ENCODE measurements around the gene PABPN1L. TPM values are rescaled to one million over a fixed set of nuclear protein-coding genes. Genes with fewer than 3 reads are reported as not detected.

PABPN1L gene
- total RNA-seq, 1 donor = not detected

- H3K4me3 ChIP-seq (ENCODE audit: low read depth, low read length) = no peak overlapping the region
- DNase-seq (ENCODE audit: low read depth) = no peak
- TF ChIP-seq, protein P1, sequence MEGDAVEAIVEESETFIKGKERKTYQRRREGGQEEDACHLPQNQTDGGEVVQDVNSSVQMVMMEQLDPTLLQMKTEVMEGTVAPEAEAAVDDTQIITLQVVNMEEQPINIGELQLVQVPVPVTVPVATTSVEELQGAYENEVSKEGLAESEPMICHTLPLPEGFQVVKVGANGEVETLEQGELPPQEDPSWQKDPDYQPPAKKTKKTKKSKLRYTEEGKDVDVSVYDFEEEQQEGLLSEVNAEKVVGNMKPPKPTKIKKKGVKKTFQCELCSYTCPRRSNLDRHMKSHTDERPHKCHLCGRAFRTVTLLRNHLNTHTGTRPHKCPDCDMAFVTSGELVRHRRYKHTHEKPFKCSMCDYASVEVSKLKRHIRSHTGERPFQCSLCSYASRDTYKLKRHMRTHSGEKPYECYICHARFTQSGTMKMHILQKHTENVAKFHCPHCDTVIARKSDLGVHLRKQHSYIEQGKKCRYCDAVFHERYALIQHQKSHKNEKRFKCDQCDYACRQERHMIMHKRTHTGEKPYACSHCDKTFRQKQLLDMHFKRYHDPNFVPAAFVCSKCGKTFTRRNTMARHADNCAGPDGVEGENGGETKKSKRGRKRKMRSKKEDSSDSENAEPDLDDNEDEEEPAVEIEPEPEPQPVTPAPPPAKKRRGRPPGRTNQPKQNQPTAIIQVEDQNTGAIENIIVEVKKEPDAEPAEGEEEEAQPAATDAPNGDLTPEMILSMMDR (IDR thresholded peaks at IDR 0.05; ENCODE audit: insufficient read depth, low read length) = no peak
These were observed 6.3 kb upstream of the PABPN1L start for GRCh38 chr16:88872650-88873331.

DNA sequence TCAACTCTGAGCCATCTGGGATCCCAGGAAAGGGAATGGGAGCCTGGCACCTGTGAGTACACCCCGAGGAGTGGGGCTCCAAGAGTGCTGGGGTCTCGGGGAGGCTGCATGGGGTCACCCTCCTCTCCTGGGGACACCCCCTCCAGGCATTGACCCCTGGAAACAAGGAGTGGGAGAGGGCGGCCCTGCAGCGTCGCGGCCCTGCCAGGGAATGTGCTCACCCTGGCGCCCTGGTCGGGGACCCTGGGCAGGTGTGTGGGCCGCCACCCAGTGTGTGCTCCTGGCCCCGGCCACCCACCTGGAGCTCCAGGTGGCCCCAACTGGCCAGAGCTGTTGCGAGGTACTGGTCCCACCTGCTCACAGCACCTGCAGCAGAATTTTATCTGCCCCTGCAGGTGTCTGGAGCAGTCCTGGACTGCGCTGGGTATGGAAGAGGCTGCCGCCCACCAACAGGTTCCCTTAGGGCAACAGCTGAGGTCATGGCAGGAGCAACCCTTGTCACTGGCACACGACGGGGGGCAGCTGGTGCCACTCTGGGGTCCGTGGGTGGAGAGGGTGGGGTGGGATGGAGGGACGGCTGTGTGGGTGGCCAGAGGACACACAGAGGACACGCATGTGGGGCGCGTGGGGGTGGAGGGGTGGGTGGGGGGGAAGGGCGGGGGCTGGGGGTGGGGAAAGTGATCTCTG is 5.4 kb upstream of the PABPN1L start:
- DNase-seq (ENCODE audit: low read depth) = no peak
- TF ChIP-seq, protein P1 (IDR thresholded peaks at IDR 0.05; ENCODE audit: insufficient read depth, low read length) = no peak
- H3K4me3 ChIP-seq (ENCODE audit: low read depth, low read length) = no peak overlapping the region

DNA sequence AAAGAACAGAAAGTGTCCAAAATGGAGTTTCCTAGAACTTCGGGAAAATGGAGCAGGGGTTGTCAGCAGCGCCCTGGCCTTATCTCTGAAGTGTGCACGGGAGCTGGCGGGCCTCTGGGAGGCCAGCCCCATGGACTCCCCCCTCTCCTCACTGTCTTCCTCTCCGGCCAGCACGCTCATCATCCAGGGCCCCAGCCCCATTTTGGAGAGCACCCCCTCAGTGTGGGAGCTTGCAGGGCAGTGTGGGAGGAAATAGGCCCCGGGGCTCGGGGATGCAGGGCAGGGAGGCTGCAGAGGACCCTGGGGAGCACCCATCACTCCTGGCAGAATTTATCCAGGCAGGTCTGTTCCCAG is 4.9 kb upstream of the PABPN1L start:
- TF ChIP-seq, protein P1 (IDR thresholded peaks at IDR 0.05; ENCODE audit: insufficient read depth, low read length) = no peak
- no peak for DNase-seq (ENCODE audit: low read depth)
- no peak overlapping the region for H3K4me3 ChIP-seq (ENCODE audit: low read depth, low read length)

GRCh38 chr16:88870608-88871348 is 4.3 kb upstream of the PABPN1L start:
- DNase-seq (ENCODE audit: low read depth) = no peak
- TF ChIP-seq, protein P1 (IDR thresholded peaks at IDR 0.05; ENCODE audit: insufficient read depth, low read length) = no peak
- no peak overlapping the region for H3K4me3 ChIP-seq (ENCODE audit: low read depth, low read length)

DNA sequence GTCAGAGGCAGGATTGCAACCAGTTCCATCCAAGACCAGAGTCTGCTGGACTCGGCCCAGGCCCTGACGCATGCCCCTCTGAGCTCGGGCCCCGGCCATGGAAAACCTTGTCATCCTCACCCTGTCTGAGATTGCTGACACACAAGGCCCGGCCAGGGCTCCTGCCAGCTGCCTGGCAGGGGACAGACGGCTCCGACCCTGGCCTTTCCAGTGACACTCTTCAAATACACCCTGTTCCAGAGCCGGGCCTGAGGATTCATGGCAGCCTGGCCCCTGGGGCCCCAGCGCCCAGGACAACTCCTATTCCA is 3.2 kb upstream of the PABPN1L start:
- no peak for DNase-seq (ENCODE audit: low read depth)
- H3K4me3 ChIP-seq (ENCODE audit: low read depth, low read length) = no peak overlapping the region
- TF ChIP-seq, protein P1 (IDR thresholded peaks at IDR 0.05; ENCODE audit: insufficient read depth, low read length) = no peak

GRCh38 chr16:88868974-88869672 is 2.7 kb upstream of the PABPN1L start:
- TF ChIP-seq, protein P1 (IDR thresholded peaks at IDR 0.05; ENCODE audit: insufficient read depth, low read length) = no peak
- H3K4me3 ChIP-seq (ENCODE audit: low read depth, low read length) = no peak overlapping the region

More at GRCh38 chr16:88868974-88869672, 2.7 kb upstream of the PABPN1L start:
- DNase-seq (ENCODE audit: low read depth) = no peak

All from fibroblast of the aortic adventitia (primary cell).